ENCODE results near the gene SEL1L2. TPM values are rescaled to one million over a fixed set of nuclear protein-coding genes. Genes with fewer than 3 reads are reported as not detected.

Gene SEL1L2
- under 1 TPM in 1 of 2 donors, not detected in 1; 0.28 TPM for total RNA-seq

- Histone ChIP-seq H3K9me3 (no peaks in the 10 kb centered on the region), H3K4me1 (replicated peaks) (no peaks in the 10 kb centered on the region), H3K27me3 (replicated peaks; ENCODE audit: insufficient read depth) (no peaks in the 10 kb centered on the region), H3K36me3 (no peaks in the 10 kb centered on the region), H3K27ac (no peak within 1 kb of the TSS), H3K4me3 (no peak within 1 kb of the TSS)
- 48% methylated on average over 5 of the region's 5 CpGs for WGBS
- DNase-seq (ENCODE audit: low spot score), result no peak
- intact Hi-C loops (cut with DNase I), result loop anchor here (10.0 kb wide), 1 partner anchor 64 kb away; no protein-coding TSS in a partner anchor
- no peak for TF ChIP-seq POLR2A (IDR thresholded peaks at IDR 0.05)
Observed at GRCh38 chr20:13990465-13990864, at the start of gene SEL1L2. TSS of gene SEL1L2 (minus strand) at chr20:13990614. CDS start at chr20:13990534, 80 bp downstream.

GRCh38 chr20:14036567-14036966 is 46.2 kb upstream of the SEL1L2 start:
- Histone ChIP-seq H3K9me3 (no peaks in the 10 kb centered on the region), H3K36me3 (no peaks in the 10 kb centered on the region), H3K27me3 (replicated peaks; ENCODE audit: insufficient read depth) (no peaks in the 10 kb centered on the region), H3K27ac (no peak overlapping the region), H3K4me1 (replicated peaks) (no peaks in the 10 kb centered on the region), H3K4me3 (no peak overlapping the region)
- no peak for TF ChIP-seq POLR2A (IDR thresholded peaks at IDR 0.05)
- no peak for DNase-seq (ENCODE audit: low spot score)
- WGBS, result 89% methylated on average over 7 of the region's 7 CpGs
- intact Hi-C loops (cut with DNase I), result no loop called here

- no peaks in the 10 kb centered on the region for H3K36me3 ChIP-seq
- no peaks in the 10 kb centered on the region for H3K9me3 ChIP-seq
- intact Hi-C loops (cut with DNase I), result no loop called here
- H3K4me1 ChIP-seq (replicated peaks), result no peaks in the 10 kb centered on the region
- H3K27ac ChIP-seq, result no peak overlapping the region
- no peaks in the 10 kb centered on the region for H3K27me3 ChIP-seq (replicated peaks; ENCODE audit: insufficient read depth)
- TF ChIP-seq POLR2AphosphoS5 (IDR thresholded peaks at IDR 0.05) (no peak), POLR2A (IDR thresholded peaks at IDR 0.05) (no peak), CTCF (IDR thresholded peaks at IDR 0.05) (no peak)
- WGBS, result 89% methylated on average over 1 of the region's 1 CpG
- no peak for DNase-seq (ENCODE audit: low spot score)
- H3K4me3 ChIP-seq, result no peak overlapping the region
Observed at GRCh38 chr20:14033310-14033709, 42.9 kb upstream of the SEL1L2 start.

- Histone ChIP-seq H3K4me1 (replicated peaks) (no peaks in the 10 kb centered on the region), H3K36me3 (no peaks in the 10 kb centered on the region), H3K4me3 (no peak overlapping the region), H3K27ac (no peak overlapping the region), H3K9me3 (no peaks in the 10 kb centered on the region), H3K27me3 (replicated peaks; ENCODE audit: insufficient read depth) (no peaks in the 10 kb centered on the region)
- DNase-seq (ENCODE audit: low spot score), result no peak
- 94% methylated on average over 1 of the region's 1 CpG for WGBS
- TF ChIP-seq POLR2AphosphoS5 (IDR thresholded peaks at IDR 0.05) (no peak), CTCF (IDR thresholded peaks at IDR 0.05) (no peak), POLR2A (IDR thresholded peaks at IDR 0.05) (no peak)
- intact Hi-C loops (cut with DNase I), result no loop called here
Observed at GRCh38 chr20:14030991-14031390, 40.6 kb upstream of the SEL1L2 start.

- no peak for TF ChIP-seq POLR2AphosphoS5 (IDR thresholded peaks at IDR 0.05)
- no peak for TF ChIP-seq POLR2A (IDR thresholded peaks at IDR 0.05)
- TF ChIP-seq CTCF (IDR thresholded peaks at IDR 0.05), result no peak
- no peaks in the 10 kb centered on the region for H3K36me3 ChIP-seq
- 98% methylated on average over 3 of the region's 3 CpGs for WGBS
- H3K27me3 ChIP-seq (replicated peaks; ENCODE audit: insufficient read depth), result no peaks in the 10 kb centered on the region
- no peak overlapping the region for H3K4me3 ChIP-seq
- intact Hi-C loops (cut with DNase I), result no loop called here
- H3K9me3 ChIP-seq, result no peaks in the 10 kb centered on the region
- H3K27ac ChIP-seq, result no peak overlapping the region
- no peaks in the 10 kb centered on the region for H3K4me1 ChIP-seq (replicated peaks)
- no peak for DNase-seq (ENCODE audit: low spot score)
Observed at GRCh38 chr20:14012671-14013070, 22.3 kb upstream of the SEL1L2 start.

- Histone ChIP-seq H3K4me3 (no peak overlapping the region), H3K36me3 (no peaks in the 10 kb centered on the region), H3K4me1 (replicated peaks) (no peaks in the 10 kb centered on the region), H3K27me3 (replicated peaks; ENCODE audit: insufficient read depth) (no peaks in the 10 kb centered on the region), H3K9me3 (no peaks in the 10 kb centered on the region), H3K27ac (no peak overlapping the region)
- no peak for TF ChIP-seq POLR2A (IDR thresholded peaks at IDR 0.05)
- no peak for TF ChIP-seq CTCF (IDR thresholded peaks at IDR 0.05)
- TF ChIP-seq POLR2AphosphoS5 (IDR thresholded peaks at IDR 0.05), result no peak
- 81% methylated on average over 2 of the region's 2 CpGs for WGBS
- no peak for DNase-seq (ENCODE audit: low spot score)
- intact Hi-C loops (cut with DNase I), result no loop called here
Observed at GRCh38 chr20:14009208-14009607, 18.8 kb upstream of the SEL1L2 start.
